ENCODE results near the gene PLGRKT. TPM values are rescaled to one million over a fixed set of nuclear protein-coding genes. Genes with fewer than 3 reads are reported as not detected.

PLGRKT gene
- total and polyA plus RNA-seq, 9 donors: 2.9 to 35.8 (median 13.3) TPM

DNA sequence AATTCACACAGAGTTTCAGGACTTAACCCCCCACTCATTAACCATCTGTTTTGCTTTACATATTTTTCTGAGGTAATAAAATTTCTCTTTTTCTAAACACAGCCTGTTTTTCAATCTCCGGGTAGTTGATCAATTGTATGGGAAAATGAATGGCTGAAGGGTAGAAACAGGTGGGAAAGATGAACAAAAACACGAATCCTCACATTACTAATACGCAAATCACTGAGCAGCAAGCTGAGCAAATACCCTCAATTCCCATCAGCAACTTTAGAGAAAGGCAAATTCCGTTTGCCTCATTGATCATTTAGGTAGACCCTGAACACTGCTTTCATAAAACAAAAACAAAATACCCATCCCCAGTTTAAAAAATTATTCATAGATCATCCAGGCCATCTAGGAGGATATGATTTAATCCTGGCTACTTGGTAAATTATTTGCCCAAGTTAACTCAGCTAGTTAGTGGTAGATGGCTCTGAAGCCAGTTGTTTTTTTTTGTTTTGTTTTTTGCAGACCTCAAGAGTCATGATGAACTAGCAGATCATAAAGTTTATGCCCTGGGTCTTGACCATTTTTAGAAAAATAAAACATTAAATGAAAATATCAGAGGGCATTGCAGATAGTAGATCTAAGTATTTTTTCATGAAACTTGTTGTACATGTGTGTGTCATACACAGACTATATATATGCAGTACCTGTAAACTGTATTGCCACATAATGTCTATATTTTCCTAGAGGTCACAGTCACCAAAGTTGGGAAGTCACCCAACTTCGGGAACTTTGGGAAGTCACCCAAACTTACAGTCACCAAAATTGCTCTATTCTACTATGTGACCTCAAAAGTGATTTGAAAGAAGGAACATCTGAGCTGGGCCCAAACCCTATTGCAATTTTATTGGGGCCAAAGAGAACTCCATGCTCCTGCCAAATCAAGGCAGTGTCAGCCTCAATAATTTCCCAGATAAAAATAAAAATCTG, 11.0 kb upstream of the PLGRKT start:
- TF ChIP-seq, protein P1, sequence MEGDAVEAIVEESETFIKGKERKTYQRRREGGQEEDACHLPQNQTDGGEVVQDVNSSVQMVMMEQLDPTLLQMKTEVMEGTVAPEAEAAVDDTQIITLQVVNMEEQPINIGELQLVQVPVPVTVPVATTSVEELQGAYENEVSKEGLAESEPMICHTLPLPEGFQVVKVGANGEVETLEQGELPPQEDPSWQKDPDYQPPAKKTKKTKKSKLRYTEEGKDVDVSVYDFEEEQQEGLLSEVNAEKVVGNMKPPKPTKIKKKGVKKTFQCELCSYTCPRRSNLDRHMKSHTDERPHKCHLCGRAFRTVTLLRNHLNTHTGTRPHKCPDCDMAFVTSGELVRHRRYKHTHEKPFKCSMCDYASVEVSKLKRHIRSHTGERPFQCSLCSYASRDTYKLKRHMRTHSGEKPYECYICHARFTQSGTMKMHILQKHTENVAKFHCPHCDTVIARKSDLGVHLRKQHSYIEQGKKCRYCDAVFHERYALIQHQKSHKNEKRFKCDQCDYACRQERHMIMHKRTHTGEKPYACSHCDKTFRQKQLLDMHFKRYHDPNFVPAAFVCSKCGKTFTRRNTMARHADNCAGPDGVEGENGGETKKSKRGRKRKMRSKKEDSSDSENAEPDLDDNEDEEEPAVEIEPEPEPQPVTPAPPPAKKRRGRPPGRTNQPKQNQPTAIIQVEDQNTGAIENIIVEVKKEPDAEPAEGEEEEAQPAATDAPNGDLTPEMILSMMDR (IDR thresholded peaks at IDR 0.05): no peak
- no peak for TF ChIP-seq EP300 (IDR thresholded peaks at IDR 0.05)
- intact Hi-C loops (cut with DNase I): no loop called here
- Histone ChIP-seq H3K4me3 (no peak overlapping the region), H3K27me3 (no peaks in the 10 kb centered on the region), H3K9me3 (no peaks in the 10 kb centered on the region), H3K27ac (no peak overlapping the region), H3K36me3 (no peaks in the 10 kb centered on the region), H3K4me1 (ENCODE audit: insufficient read depth) (no peaks in the 10 kb centered on the region)
- WGBS, 3 donors: 90 to 94% (median 93%) methylated on average over 5 of the region's 5 CpGs
- no peak for DNase-seq

DNA sequence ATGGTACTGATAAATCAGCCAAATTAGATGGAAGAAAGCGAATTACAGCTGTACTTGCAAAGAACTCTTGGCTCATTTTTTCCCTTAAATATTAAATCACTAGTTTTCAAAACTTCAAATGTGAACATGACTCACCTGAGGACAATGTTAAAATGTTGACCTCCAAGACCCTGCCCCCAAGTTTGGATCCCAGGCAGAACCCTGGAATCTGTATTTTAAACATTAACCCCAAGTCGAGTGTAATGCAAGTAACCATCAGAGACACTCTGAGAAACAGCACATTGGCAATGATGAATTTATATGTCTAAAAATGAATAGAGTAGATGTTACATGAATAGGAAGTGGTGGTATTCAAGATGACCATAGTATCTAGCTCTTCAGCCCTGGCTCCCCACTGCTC, 10.3 kb upstream of the PLGRKT start:
- DNase-seq: no peak
- H3K27me3 ChIP-seq: no peaks in the 10 kb centered on the region
- 86 to 87% (median 86%) methylated on average over 2 of the region's 2 CpGs for WGBS, 3 donors
- H3K9me3 ChIP-seq: no peaks in the 10 kb centered on the region
- H3K4me1 ChIP-seq (ENCODE audit: insufficient read depth): no peaks in the 10 kb centered on the region
- intact Hi-C loops (cut with DNase I): no loop called here
- H3K27ac ChIP-seq: no peak overlapping the region
- no peak overlapping the region for H3K4me3 ChIP-seq
- no peaks in the 10 kb centered on the region for H3K36me3 ChIP-seq
- TF ChIP-seq, protein P1 (IDR thresholded peaks at IDR 0.05): no peak
- no peak for TF ChIP-seq POLR2A (IDR thresholded peaks at IDR 0.05)
- TF ChIP-seq EP300 (IDR thresholded peaks at IDR 0.05): no peak

DNA sequence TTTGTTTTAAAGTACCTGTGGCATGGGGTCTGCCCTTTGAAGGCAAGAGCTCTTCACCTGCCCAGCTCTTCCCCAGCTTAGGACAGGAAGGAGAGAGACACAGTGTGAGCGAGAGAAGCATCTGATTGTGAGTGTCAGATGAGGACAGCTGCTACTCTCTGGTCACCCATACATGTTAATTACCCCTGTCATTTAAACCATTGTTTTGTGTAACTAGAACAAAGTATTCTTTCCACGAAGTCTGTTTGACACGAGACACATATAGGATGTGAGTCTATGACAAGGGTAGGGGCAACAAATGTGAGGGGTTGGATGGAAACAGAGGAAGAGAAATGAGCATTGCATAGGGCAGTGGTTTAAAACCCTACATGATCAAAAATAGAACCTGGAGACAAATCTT, 9.6 kb upstream of the PLGRKT start:
- H3K4me3 ChIP-seq: no peak overlapping the region
- H3K27me3 ChIP-seq: no peaks in the 10 kb centered on the region
- intact Hi-C loops (cut with DNase I): no loop called here
- no peak overlapping the region for H3K27ac ChIP-seq
- H3K36me3 ChIP-seq: no peaks in the 10 kb centered on the region
- DNase-seq: no peak
- no peaks in the 10 kb centered on the region for H3K9me3 ChIP-seq
- 80 to 89% (median 84%) methylated on average over 3 of the region's 3 CpGs for WGBS, 3 donors
- no peak for TF ChIP-seq POLR2A (IDR thresholded peaks at IDR 0.05)
- no peak for TF ChIP-seq EP300 (IDR thresholded peaks at IDR 0.05)
- TF ChIP-seq, protein P1 (IDR thresholded peaks at IDR 0.05): no peak
- no peaks in the 10 kb centered on the region for H3K4me1 ChIP-seq (ENCODE audit: insufficient read depth)

DNA sequence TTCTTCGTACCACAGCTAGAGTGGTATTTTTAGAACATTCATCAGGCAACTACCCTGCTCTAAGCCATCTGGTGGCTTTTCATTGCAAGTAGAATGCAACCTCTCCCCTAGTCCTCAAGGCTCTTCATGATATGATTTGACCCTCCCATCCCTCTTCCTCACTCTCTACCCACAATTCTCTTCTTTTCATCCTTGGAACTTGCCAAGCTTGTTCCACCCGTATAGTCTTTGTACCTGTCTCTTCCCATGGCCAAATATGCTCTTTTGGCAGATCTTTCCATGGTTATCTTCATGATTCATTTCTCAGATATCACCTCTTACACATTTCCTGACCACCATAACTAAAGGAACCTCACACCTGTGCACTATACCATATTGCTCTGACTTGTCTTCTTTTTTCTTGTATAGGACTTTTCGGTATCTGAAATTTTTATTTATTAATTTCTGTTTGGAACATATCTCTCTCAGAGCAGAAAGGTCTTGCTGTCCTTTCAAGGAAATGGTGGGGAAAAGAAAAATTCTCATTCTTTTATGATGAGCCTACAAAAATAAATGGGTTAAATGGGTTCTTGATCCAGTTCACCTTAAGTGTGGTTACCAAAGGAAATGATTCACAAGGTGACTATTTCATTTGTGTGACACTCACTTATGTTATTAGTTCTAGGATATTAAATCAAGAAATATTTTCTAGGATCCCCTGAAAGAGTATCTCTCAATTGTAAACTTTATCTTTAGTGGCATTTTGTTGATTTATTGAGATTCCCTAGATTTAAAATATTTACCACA, 8.9 kb upstream of the PLGRKT start:
- Histone ChIP-seq H3K9me3 (no peaks in the 10 kb centered on the region), H3K4me1 (ENCODE audit: insufficient read depth) (no peaks in the 10 kb centered on the region), H3K36me3 (no peaks in the 10 kb centered on the region), H3K27ac (no peak overlapping the region), H3K4me3 (no peak overlapping the region), H3K27me3 (no peaks in the 10 kb centered on the region)
- DNase-seq: no peak
- 76 to 80% (median 79%) methylated on average over 3 of the region's 3 CpGs for whole genome bisulfite sequencing, 3 donors
- intact Hi-C loops (cut with DNase I): no loop called here
- TF ChIP-seq EP300 (IDR thresholded peaks at IDR 0.05) (no peak), POLR2A (IDR thresholded peaks at IDR 0.05) (no peak)
- TF ChIP-seq, protein P1 (IDR thresholded peaks at IDR 0.05): no peak
